MV-4-11 (cell line): ENCODE data around the gene SEC22C.

Source experiments
- DNase-seq: peaks from one replicate; lab custom pipeline; 2025; lab: John Stamatoyannopoulos, UW

The SEC22C gene

DNA sequence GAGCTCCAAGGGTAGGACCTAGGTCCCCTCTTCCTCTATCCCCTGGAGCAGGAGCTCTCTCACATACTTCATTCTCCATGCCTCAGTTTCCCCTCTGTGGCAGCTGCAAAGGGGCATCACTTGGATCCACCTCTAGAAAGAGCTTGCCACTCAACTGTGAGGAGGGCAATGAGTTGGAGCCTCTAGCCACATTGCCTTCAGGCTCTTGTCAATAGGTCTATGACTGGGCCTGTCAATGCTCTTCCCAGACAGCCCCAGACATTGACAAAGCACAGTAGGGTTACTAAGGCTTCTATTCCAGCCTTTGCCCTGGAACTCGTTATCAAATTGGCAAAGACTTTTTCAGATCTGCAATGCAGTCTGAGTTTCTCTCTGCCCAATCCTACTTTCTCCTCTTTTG lies 83.7 kb downstream of the SEC22C start:
- no peak for DNase-seq
